ENCODE measurements around the gene CCDC120. TPM values are rescaled to one million over a fixed set of nuclear protein-coding genes. Genes with fewer than 3 reads are reported as not detected.
A peak's percentile ranks its signal among the peaks of the same experiment; 100 is the strongest.

CCDC120 gene
- total RNA-seq, 3 donors from 2014 or later: 0.80 to 6.3 (median 4.3) TPM

GRCh38 chrX:49100704-49101628 lies 42.2 kb downstream of the CCDC120 start:
- no peaks in the 10 kb centered on the region for H3K9me3 ChIP-seq
- peak; percentile 88 for DNase-seq (ENCODE audit: low spot score in 2 of 2)
- peak overlapping the region; percentile 69 to 80 for H3K27ac ChIP-seq
- no peaks in the 10 kb centered on the region for H3K36me3 ChIP-seq
- H3K4me3 ChIP-seq: peak overlapping the region; percentile 52 to 69 (median 59)
- peak in 2 of 3 donors; percentile 9 to 27 for TF ChIP-seq POLR2AphosphoS5 (IDR thresholded peaks at IDR 0.05)
- TF ChIP-seq, protein P1, sequence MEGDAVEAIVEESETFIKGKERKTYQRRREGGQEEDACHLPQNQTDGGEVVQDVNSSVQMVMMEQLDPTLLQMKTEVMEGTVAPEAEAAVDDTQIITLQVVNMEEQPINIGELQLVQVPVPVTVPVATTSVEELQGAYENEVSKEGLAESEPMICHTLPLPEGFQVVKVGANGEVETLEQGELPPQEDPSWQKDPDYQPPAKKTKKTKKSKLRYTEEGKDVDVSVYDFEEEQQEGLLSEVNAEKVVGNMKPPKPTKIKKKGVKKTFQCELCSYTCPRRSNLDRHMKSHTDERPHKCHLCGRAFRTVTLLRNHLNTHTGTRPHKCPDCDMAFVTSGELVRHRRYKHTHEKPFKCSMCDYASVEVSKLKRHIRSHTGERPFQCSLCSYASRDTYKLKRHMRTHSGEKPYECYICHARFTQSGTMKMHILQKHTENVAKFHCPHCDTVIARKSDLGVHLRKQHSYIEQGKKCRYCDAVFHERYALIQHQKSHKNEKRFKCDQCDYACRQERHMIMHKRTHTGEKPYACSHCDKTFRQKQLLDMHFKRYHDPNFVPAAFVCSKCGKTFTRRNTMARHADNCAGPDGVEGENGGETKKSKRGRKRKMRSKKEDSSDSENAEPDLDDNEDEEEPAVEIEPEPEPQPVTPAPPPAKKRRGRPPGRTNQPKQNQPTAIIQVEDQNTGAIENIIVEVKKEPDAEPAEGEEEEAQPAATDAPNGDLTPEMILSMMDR (IDR thresholded peaks at IDR 0.05): no peak
- intact Hi-C loops (cut with DNase I; ENCODE audit: low total_unique reads): no loop called here
- no peaks in the 10 kb centered on the region for H3K4me1 ChIP-seq
- no peaks in the 10 kb centered on the region for H3K27me3 ChIP-seq

DNA sequence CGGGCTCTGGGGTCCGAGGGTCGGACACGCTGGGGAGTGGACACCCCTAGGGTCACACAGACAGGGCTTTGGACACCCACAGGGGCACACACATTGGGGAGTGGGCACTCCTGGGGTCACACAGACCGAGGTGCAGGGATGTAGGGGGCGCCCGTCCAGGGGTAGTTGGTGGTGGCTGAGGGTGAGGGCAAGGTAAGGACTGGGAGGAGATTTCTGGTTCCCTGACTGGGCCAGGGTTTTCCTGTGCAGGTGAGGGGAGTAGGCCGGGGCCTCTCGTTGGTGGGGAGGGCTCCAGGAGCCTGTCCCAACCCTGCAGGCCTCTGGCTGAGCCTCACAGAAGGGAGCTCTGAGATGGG lies 42.8 kb downstream of the CCDC120 start:
- Histone ChIP-seq H3K36me3 (no peaks in the 10 kb centered on the region), H3K27me3 (peaks cover 0 to 2% of the 10 kb centered on the region in 2 donors), H3K4me3 (peak overlapping the region; percentile 52 to 69 (median 59)), H3K27ac (peak overlapping the region; percentile 69 to 80), H3K9me3 (no peaks in the 10 kb centered on the region), H3K4me1 (no peaks in the 10 kb centered on the region)
- intact Hi-C loops (cut with DNase I; ENCODE audit: low total_unique reads): no loop called here
- no peak for TF ChIP-seq POLR2AphosphoS5 (IDR thresholded peaks at IDR 0.05)
- TF ChIP-seq, protein P1 (IDR thresholded peaks at IDR 0.05): no peak
- TF ChIP-seq POLR2A (IDR thresholded peaks at IDR 0.05): no peak
- no peak for DNase-seq (ENCODE audit: low spot score in 2 of 2)

- H3K36me3 ChIP-seq: no peaks in the 10 kb centered on the region
- no peaks in the 10 kb centered on the region for H3K9me3 ChIP-seq
- H3K27me3 ChIP-seq: peaks cover 0 to 7% of the 10 kb centered on the region in 2 donors
- intact Hi-C loops (cut with DNase I; ENCODE audit: low total_unique reads): no loop called here
- no peak for DNase-seq (ENCODE audit: low spot score in 2 of 2)
- TF ChIP-seq POLR2A (IDR thresholded peaks at IDR 0.05): no peak
- TF ChIP-seq, protein P1 (IDR thresholded peaks at IDR 0.05): no peak
- TF ChIP-seq POLR2AphosphoS5 (IDR thresholded peaks at IDR 0.05): no peak
- no peaks in the 10 kb centered on the region for H3K4me1 ChIP-seq
- no peak overlapping the region for H3K27ac ChIP-seq
- no peak overlapping the region for H3K4me3 ChIP-seq
Measured at GRCh38 chrX:49102190-49102589, 43.4 kb downstream of the CCDC120 start.

- H3K36me3 ChIP-seq: no peaks in the 10 kb centered on the region
- H3K27me3 ChIP-seq: peaks cover 0 to 7% of the 10 kb centered on the region in 2 donors
- intact Hi-C loops (cut with DNase I; ENCODE audit: low total_unique reads): no loop called here
- TF ChIP-seq, protein P1 (IDR thresholded peaks at IDR 0.05): no peak
- no peak for TF ChIP-seq POLR2A (IDR thresholded peaks at IDR 0.05)
- no peak for TF ChIP-seq POLR2AphosphoS5 (IDR thresholded peaks at IDR 0.05)
- no peak for DNase-seq (ENCODE audit: low spot score in 2 of 2)
- H3K4me3 ChIP-seq: no peak overlapping the region
- H3K4me1 ChIP-seq: no peaks in the 10 kb centered on the region
- H3K27ac ChIP-seq: no peak overlapping the region
- no peaks in the 10 kb centered on the region for H3K9me3 ChIP-seq
Measured at GRCh38 chrX:49103637-49104036, 44.8 kb downstream of the CCDC120 start.

DNA sequence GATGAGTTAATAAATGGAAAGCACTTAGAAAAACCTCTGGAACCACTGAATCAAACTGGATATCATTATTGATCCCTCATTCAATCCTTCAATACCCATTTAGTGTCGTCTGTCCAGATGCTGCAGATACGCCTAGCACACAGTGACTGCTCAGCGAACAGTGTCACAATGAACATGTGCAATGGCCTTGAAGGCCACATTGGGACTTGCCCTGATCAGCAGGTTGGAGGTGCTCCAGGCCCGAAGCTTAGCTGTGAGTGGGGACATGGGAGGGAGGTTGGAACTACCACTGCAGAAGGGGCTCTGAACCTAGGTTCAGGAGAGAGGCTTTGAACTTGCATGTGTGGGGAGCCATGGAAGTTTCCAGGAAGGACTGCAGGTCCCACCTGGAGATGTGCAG lies 47.5 kb downstream of the CCDC120 start:
- H3K9me3 ChIP-seq: no peaks in the 10 kb centered on the region
- TF ChIP-seq POLR2AphosphoS5 (IDR thresholded peaks at IDR 0.05) (no peak), POLR2A (IDR thresholded peaks at IDR 0.05) (no peak)
- TF ChIP-seq, protein P1 (IDR thresholded peaks at IDR 0.05): no peak
- no peak for DNase-seq (ENCODE audit: low spot score in 2 of 2)
- no peaks in the 10 kb centered on the region for H3K36me3 ChIP-seq
- no peak overlapping the region for H3K27ac ChIP-seq
- H3K4me1 ChIP-seq: no peaks in the 10 kb centered on the region
- intact Hi-C loops (cut with DNase I; ENCODE audit: low total_unique reads): no loop called here
- H3K4me3 ChIP-seq: no peak overlapping the region
- H3K27me3 ChIP-seq: peaks cover 0 to 12% of the 10 kb centered on the region in 2 donors
